NCI-H446 (cell line): ENCODE results near the gene FIGN.

Experiments
- DNase-seq, 2 experiments: peaks; one replicate each; lab custom pipeline; 2025; lab: John Stamatoyannopoulos, UW

FIGN gene

GRCh38 chr2:163563336-163563735 is 172.5 kb downstream of the FIGN start:
- no peak for DNase-seq

DNA sequence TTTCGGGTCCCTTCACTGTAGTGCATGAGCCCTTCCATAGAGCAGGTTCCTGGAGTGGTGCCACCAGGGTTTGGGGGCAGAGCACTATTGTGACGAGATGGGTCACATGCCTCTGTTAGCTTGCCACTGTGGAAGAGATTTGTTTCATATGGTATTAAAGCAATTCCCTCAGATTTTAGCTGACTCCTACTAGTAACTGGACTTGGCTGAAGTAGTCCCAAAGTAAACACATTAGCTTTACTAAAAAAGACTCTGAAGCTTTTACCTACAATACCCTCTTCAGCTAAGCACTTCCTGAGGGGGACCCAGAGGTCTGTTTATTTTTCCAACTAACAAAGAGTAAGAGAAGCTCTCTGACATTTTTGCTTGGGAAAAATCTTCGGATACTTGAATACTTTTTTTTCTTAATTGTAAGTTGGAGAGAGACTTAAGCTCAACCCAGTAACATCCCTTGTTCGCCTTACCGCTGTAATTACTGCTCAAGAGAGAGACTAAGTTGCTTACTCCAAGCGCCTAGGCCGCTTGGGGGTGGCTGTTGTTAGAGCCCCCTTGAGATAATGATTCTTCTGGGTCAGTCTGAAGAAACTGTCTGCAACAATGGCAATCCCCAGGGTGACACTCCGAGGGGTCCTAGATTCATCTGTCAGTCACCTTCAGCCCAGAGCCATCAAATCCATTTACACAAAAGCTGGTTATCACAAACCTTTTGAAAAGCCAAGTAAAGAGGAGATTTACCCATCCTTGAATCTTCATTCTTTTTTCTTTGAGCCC is 177.4 kb downstream of the FIGN start:
- no peak for DNase-seq

GRCh38 chr2:163556511-163556910 is 179.3 kb downstream of the FIGN start:
- DNase-seq: no peak

GRCh38 chr2:163554864-163555263 is 180.9 kb downstream of the FIGN start:
- no peak for DNase-seq

DNA sequence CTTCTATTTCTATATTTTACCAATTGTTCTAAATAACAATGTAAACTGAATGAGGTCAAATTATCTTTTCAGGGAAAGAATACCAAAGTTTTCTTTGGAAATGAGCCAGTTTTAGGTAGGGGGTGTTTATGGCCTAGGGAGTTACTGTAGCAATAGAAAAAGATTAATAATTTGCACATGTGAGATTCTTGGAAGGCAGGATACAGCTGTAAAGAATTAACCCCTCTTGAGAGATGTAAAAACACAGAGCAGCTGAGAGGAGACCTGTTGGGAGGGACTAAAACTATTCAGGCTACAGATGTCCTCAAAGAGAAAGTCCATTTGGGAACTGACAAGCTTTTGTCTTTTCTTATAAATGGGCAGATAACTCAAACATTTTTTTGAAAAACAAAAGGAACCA is 182.2 kb downstream of the FIGN start:
- no peak for DNase-seq

DNA sequence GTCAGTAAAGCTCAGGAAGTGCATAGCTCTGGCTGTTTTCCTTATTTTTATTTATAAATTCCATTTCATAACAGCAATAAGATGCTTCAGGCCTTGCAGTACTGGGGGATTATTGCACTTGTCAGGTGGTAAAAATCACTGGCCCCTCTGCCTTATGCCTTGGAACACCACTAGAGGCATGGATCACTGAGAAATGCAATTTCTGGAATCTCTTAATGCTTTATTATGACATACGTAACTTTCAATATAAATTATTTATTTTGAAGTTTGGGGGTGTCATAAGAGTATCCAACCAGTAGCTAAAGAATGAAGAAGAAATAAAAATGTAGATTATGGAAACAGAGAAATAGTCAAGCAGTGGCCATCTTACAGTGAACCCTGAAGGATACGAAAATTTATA is 183.1 kb downstream of the FIGN start:
- DNase-seq: no peak

DNA sequence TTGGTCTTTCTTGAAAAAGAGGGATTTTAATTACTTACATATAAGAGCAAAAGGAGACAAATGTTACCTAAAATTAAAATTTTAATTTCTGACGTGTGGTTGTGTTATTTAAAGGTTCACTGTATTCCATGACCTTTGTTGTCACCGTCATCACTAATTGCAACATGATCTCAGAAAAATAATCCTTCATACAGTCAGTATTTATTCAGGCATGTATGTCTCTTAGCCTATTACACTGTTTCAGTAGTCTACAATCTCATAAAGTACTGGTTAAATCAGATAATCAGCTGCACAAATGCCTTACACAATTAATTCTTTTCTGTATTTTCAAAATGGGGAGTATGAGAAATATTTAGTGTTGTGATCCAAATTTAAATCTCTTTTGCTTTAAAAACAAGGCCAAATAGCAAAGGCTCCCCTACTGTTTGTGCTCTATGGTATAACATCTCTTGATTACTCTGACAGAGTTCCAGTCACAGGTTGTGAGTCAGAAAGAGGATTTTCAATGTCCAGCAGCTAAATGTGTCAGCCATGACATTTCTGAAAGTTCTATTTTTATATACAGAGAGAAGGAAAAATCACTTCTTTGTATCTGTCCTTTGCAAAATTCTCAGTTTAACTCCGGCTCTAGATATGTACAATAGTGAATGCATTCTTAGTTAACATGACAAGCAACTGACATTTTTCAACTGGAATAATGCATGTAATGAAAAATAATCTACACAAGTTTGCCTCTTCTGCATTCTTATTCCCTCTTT is 184.0 kb downstream of the FIGN start:
- DNase-seq: no peak

GRCh38 chr2:163548970-163549369 is 186.8 kb downstream of the FIGN start:
- DNase-seq: no peak
